B cell (primary cell): Measurements from ENCODE around the gene ETV3.

Source experiments
- CTCF ChIP-seq: fragments of 200-600 bp; IDR thresholded peaks from one replicate; pipeline ENCODE4 v1.8.0; 2022; ENCODE audit warnings: antibody characterized with exemption, mild to moderate bottlenecking
- EZH2 ChIP-seq: IDR thresholded peaks from 2 replicates; pipeline ENCODE4 v1.6.1; 2012; ENCODE audit warnings: borderline replicate concordance, low read depth, mild to moderate bottlenecking, moderate library complexity, low read length; ENCODE audit not compliant: insufficient read depth, poor library complexity, severe bottlenecking

GRCh38 chr1:157095091-157095490 is 43.1 kb downstream of the ETV3 start:
- TF ChIP-seq CTCF (no peak), EZH2 (no peak)
